WI38 (cell line): Measurements from ENCODE around the gene DNAH11.

Source experiments
- H3K4me3 ChIP-seq: 2 replicates; pipeline ENCODE4 v1.5.1; 2011; ENCODE audit warnings: low read depth, mild to moderate bottlenecking, control low read depth, low read length
- TF ChIP-seq, protein P1 (sequence below): IDR thresholded peaks from 2 replicates; pipeline ENCODE4 v1.5.1; 2012; ENCODE audit warnings: low read depth, mild to moderate bottlenecking, control low read depth, low read length

DNAH11 gene, protein sequence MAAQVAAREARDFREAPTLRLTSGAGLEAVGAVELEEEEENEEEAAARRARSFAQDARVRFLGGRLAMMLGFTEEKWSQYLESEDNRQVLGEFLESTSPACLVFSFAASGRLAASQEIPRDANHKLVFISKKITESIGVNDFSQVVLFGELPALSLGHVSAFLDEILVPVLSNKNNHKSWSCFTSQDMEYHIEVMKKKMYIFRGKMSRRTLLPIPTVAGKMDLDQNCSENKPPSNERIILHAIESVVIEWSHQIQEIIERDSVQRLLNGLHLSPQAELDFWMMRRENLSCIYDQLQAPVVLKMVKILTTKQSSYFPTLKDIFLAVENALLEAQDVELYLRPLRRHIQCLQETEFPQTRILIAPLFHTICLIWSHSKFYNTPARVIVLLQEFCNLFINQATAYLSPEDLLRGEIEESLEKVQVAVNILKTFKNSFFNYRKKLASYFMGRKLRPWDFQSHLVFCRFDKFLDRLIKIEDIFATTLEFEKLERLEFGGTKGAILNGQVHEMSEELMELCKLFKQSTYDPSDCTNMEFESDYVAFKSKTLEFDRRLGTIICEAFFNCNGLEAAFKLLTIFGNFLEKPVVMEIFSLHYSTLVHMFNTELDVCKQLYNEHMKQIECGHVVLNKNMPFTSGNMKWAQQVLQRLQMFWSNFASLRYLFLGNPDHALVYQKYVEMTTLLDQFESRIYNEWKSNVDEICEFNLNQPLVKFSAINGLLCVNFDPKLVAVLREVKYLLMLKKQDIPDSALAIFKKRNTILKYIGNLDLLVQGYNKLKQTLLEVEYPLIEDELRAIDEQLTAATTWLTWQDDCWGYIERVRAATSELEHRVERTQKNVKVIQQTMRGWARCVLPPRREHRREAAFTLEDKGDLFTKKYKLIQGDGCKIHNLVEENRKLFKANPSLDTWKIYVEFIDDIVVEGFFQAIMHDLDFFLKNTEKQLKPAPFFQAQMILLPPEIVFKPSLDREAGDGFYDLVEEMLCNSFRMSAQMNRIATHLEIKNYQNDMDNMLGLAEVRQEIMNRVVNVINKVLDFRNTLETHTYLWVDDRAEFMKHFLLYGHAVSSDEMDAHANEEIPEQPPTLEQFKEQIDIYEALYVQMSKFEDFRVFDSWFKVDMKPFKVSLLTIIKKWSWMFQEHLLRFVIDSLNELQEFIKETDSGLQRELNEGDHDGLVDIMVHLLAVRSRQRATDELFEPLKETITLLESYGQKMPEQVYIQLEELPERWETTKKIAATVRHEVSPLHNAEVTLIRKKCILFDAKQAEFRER (N-terminal part only)

GRCh38 chr7:21542891-21543527 is at the start of gene DNAH11:
Gene DNAH11 (plus strand): TSS chr7:21543039. CDS start chr7:21543246, 207 bp downstream.
- TF ChIP-seq, protein P1, sequence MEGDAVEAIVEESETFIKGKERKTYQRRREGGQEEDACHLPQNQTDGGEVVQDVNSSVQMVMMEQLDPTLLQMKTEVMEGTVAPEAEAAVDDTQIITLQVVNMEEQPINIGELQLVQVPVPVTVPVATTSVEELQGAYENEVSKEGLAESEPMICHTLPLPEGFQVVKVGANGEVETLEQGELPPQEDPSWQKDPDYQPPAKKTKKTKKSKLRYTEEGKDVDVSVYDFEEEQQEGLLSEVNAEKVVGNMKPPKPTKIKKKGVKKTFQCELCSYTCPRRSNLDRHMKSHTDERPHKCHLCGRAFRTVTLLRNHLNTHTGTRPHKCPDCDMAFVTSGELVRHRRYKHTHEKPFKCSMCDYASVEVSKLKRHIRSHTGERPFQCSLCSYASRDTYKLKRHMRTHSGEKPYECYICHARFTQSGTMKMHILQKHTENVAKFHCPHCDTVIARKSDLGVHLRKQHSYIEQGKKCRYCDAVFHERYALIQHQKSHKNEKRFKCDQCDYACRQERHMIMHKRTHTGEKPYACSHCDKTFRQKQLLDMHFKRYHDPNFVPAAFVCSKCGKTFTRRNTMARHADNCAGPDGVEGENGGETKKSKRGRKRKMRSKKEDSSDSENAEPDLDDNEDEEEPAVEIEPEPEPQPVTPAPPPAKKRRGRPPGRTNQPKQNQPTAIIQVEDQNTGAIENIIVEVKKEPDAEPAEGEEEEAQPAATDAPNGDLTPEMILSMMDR = no peak
- peak within 1 kb of the TSS; percentile 24; the same call in 1 of the 2 replicates for H3K4me3 ChIP-seq

DNA sequence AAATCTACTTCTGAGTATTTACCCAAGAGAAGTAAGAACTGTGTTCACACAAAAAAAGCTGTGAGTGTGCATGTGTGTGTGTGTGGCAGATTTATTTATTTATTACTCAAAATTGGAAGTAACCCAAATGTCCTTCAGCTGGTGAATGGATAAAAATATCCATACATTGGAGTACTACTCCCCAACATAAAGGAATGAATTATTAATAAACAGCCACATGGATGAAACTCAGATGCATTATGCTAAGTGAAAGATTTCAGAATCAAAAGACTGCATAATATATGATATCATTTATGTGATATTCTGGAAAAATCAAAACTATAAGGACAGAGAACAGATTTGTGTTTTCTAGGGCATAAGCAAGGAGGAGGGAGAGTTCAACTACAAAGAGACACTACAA is 47.1 kb upstream of the DNAH11 start:
- no peak overlapping the region for H3K4me3 ChIP-seq
- TF ChIP-seq, protein P1 = no peak

DNA sequence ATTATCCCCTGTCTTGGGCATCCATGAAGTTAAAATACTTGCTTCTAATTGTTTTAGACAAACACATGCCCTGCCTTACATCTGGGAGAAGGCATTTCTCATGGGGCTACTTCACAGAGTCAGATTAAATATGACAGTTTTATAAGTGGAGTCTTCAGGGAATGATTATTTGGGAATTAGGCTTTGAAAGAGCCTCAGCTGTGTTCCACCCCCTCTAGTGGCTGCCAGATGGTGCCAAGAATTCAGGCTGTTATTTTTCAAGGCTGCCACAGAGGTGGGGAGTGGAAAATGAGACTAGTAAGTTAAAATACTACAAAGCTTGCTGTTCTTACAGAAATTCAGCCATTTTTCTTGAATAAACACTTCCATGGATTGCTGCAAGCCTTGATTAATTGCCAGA is 45.8 kb upstream of the DNAH11 start:
- TF ChIP-seq, protein P1 = peak; percentile 36
- H3K4me3 ChIP-seq = no peak overlapping the region

DNA sequence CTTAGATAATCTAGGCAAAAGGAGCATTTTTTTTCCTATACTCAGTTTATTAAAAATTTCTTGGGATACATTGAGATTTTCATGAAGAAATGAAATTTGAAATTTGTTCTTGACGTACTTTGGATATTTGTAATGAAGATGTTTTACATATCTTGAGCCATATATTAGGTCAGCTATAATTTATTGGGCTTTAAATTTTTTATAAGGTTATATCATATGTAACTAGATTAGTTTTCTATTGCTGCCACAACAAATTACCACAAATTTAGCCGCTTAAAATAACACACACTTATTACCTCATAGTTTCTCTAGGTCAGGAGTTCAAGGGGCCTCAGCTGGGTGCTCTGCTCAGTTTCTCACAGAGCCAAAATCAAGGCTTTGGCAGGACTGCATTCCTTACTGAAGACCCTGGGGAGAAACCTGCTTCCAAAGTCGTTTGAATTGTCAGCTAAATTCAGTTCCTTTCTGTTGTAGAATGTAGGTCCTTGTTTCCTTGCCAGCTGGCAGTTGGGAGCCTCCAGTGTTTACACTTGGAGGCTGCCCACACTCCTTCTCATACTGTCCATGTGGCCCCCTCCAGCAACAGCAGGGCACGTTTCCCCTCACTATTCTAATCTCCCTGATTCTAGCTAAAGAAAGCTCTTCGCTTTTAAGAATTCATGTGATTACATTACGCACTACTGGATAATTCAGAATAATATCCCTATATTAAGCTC is 42.6 kb upstream of the DNAH11 start:
- TF ChIP-seq, protein P1 = no peak

GRCh38 chr7:21504021-21504420 is 38.8 kb upstream of the DNAH11 start:
- TF ChIP-seq, protein P1 = no peak
- no peak overlapping the region for H3K4me3 ChIP-seq

More for the DNA sequence above, 42.6 kb upstream of the DNAH11 start:
- no peak overlapping the region for H3K4me3 ChIP-seq
